Liver (tissue), 3 donors: Measurements from ENCODE around the gene EPB41L3.

ENCODE experiments used
- HNF4G ChIP-seq: IDR thresholded peaks from 2 replicates; pipeline ENCODE4 v1.6.1; 2016; ENCODE audit warnings: antibody characterized with exemption
- TF ChIP-seq, protein P1 (sequence below): fragments of 150-350 bp; IDR thresholded peaks from 2 replicates; pipeline ENCODE4 v1.5.1; 2017; ENCODE audit warnings: improper control_type of control experiment, low read depth, low read length; ENCODE audit not compliant: missing input control
- TF ChIP-seq, protein P2 (sequence below): IDR thresholded peaks from 2 replicates; pipeline ENCODE4 v1.6.1; 2016; ENCODE audit warnings: antibody characterized with exemption
- TF ChIP-seq, protein P3 (sequence below): IDR thresholded peaks from 2 replicates; pipeline ENCODE4 v1.6.1; 2016; ENCODE audit warnings: antibody characterized with exemption, mild to moderate bottlenecking
- donor health status: healthy.
- donor health status: healthy.

DNA sequence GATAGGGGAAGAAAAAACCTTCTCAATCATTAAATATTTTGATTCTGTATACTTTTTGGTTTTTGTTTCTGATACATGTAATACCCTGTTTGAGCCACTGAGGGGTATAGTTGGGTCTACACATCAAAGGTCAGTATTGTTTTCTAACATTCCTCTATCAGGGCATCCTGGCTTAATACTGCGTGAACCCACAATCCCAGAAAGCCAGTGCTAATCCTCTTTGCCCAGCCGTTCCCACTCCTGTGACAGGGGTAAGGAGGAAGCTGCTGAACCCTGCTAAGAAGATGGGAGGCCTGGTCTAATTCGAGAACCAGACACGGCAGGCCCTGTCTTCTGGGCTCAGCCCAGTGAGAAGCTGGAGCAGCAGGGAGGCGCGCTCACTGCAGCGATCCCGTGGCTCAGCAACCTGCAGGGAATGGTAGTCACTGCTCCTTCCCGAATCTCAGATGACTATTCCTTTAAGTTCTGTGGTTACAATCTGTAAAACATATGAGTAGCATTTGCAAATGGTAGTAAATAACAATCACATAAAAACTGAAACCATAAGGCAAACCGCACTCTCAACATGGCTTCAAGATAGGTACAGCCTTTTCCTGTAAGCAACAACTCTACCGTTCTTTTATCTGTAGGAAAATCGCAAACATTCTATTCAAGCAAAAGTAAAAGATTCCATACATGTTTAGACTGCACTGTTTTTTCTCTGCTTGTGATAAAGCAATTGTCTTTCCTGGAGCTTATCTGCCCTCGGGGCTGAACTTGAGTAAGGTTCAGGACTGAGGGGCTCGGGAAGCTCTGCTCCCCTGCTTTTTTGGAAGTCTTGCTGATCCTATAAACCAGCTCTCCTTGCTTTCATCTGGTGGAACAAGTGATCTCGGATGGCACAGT lies 87.0 kb downstream of the EPB41L3 start:
- TF ChIP-seq, protein P1, sequence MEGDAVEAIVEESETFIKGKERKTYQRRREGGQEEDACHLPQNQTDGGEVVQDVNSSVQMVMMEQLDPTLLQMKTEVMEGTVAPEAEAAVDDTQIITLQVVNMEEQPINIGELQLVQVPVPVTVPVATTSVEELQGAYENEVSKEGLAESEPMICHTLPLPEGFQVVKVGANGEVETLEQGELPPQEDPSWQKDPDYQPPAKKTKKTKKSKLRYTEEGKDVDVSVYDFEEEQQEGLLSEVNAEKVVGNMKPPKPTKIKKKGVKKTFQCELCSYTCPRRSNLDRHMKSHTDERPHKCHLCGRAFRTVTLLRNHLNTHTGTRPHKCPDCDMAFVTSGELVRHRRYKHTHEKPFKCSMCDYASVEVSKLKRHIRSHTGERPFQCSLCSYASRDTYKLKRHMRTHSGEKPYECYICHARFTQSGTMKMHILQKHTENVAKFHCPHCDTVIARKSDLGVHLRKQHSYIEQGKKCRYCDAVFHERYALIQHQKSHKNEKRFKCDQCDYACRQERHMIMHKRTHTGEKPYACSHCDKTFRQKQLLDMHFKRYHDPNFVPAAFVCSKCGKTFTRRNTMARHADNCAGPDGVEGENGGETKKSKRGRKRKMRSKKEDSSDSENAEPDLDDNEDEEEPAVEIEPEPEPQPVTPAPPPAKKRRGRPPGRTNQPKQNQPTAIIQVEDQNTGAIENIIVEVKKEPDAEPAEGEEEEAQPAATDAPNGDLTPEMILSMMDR = peak; percentile 18
- TF ChIP-seq, protein P2, sequence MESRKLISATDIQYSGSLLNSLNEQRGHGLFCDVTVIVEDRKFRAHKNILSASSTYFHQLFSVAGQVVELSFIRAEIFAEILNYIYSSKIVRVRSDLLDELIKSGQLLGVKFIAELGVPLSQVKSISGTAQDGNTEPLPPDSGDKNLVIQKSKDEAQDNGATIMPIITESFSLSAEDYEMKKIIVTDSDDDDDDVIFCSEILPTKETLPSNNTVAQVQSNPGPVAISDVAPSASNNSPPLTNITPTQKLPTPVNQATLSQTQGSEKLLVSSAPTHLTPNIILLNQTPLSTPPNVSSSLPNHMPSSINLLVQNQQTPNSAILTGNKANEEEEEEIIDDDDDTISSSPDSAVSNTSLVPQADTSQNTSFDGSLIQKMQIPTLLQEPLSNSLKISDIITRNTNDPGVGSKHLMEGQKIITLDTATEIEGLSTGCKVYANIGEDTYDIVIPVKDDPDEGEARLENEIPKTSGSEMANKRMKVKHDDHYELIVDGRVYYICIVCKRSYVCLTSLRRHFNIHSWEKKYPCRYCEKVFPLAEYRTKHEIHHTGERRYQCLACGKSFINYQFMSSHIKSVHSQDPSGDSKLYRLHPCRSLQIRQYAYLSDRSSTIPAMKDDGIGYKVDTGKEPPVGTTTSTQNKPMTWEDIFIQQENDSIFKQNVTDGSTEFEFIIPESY = no peak
- TF ChIP-seq, protein P3, sequence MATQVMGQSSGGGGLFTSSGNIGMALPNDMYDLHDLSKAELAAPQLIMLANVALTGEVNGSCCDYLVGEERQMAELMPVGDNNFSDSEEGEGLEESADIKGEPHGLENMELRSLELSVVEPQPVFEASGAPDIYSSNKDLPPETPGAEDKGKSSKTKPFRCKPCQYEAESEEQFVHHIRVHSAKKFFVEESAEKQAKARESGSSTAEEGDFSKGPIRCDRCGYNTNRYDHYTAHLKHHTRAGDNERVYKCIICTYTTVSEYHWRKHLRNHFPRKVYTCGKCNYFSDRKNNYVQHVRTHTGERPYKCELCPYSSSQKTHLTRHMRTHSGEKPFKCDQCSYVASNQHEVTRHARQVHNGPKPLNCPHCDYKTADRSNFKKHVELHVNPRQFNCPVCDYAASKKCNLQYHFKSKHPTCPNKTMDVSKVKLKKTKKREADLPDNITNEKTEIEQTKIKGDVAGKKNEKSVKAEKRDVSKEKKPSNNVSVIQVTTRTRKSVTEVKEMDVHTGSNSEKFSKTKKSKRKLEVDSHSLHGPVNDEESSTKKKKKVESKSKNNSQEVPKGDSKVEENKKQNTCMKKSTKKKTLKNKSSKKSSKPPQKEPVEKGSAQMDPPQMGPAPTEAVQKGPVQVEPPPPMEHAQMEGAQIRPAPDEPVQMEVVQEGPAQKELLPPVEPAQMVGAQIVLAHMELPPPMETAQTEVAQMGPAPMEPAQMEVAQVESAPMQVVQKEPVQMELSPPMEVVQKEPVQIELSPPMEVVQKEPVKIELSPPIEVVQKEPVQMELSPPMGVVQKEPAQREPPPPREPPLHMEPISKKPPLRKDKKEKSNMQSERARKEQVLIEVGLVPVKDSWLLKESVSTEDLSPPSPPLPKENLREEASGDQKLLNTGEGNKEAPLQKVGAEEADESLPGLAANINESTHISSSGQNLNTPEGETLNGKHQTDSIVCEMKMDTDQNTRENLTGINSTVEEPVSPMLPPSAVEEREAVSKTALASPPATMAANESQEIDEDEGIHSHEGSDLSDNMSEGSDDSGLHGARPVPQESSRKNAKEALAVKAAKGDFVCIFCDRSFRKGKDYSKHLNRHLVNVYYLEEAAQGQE = no peak
- no peak for TF ChIP-seq HNF4G
